Esophagus muscularis mucosa (tissue), 4 donors: ENCODE results near the gene ZSCAN10. TPM values are rescaled to one million over a fixed set of nuclear protein-coding genes. Genes with fewer than 3 reads are reported as not detected.
A peak's percentile ranks its signal among the peaks of the same experiment; 100 is the strongest.

Source experiments
- DNase-seq: peaks from one replicate; pipeline ENCODE4 v3.0.0-alpha.2; 2017; ENCODE audit errors: extremely low spot score
- H3K27ac ChIP-seq, 4 donors: fragments of 200-600 bp; sonication (generic); replicated peaks in 1 of 4; 1 replicate in 3 of 4; 2 replicates in 1 of 4; pipeline ENCODE4 v1.5.1; 2016 to 2019; ENCODE audit warnings: mild to moderate bottlenecking in 1 of 4
- H3K27me3 ChIP-seq, 4 donors: fragments of 200-600 bp; sonication (generic); one replicate each; pipeline versions ENCODE4 v1.5.1 to v1.6.0; 2016 to 2019
- H3K36me3 ChIP-seq, 4 donors: fragments of 200-600 bp; sonication (generic); one replicate each; pipeline ENCODE4 v1.5.1; 2016 to 2019
- H3K4me1 ChIP-seq, 4 donors: fragments of 200-600 bp; sonication (generic); one replicate each; pipeline ENCODE4 v1.5.1; 2016 to 2019
- H3K4me3 ChIP-seq, 4 donors: fragments of 200-600 bp; sonication (generic); 1 replicate in 2 of 4; 2 replicates in 2 of 4; pipeline ENCODE4 v1.5.1; 2016 to 2019; ENCODE audit warnings: mild to moderate bottlenecking in 4 of 4, moderate library complexity in 1 of 4
- H3K9me3 ChIP-seq, 4 donors: fragments of 200-600 bp; sonication (generic); 1 replicate in 3 of 4; 2 replicates in 1 of 4; pipeline ENCODE4 v1.5.1; 2016 to 2019
- EP300 ChIP-seq: sonication (generic); formaldehyde crosslinking; IDR thresholded peaks from one replicate; pipeline ENCODE4 v1.6.1; 2017; ENCODE audit warnings: antibody characterized with exemption
- POLR2A ChIP-seq: fragments of 450-650 bp; IDR thresholded peaks from one replicate; pipeline ENCODE4 v1.6.1; 2017; ENCODE audit warnings: antibody characterized with exemption, moderate library complexity, mild to moderate bottlenecking, low read depth
- POLR2AphosphoS5 ChIP-seq, 2 donors: sonication (generic); formaldehyde crosslinking; IDR thresholded peaks; one replicate each; pipeline ENCODE4 v1.6.1; 2017; ENCODE audit warnings: antibody characterized with exemption in 2 of 2
- WGBS: methylation state at CpG from one replicate; pipeline ENCODE4 v1.1.5; 2018; 5-methylcytosine and 5-hydroxymethylcytosine counted together
- intact Hi-C: fragments of 100-400 bp; cut with DNase I; formaldehyde crosslinking; loops from one replicate; pipeline ENCODE4 v1.15.1; 2023
- total RNA-seq, 4 donors: library from RNA; depleted of rRNA; stranded (reverse); fragments of >200 nt; gene quantifications; one replicate each; pipeline versions ENCODE4 v1.1.0 to v1.2.1, GENCODE V29; 2016
- TF ChIP-seq, protein P1 (sequence below), 3 experiments: fragments of 200-600 bp in 2 of 3; fragments of 450-650 bp in 1 of 3; sonication (generic) in 2 of 3; IDR thresholded peaks; one replicate each; pipeline ENCODE4 v1.5.1; 2017 to 2019; ENCODE audit warnings: antibody characterized with exemption in 3 of 3, mild to moderate bottlenecking in 2 of 3, moderate library complexity in 1 of 3

ZSCAN10 gene
- total RNA-seq, 4 donors from 2014 or later = not detected

DNA sequence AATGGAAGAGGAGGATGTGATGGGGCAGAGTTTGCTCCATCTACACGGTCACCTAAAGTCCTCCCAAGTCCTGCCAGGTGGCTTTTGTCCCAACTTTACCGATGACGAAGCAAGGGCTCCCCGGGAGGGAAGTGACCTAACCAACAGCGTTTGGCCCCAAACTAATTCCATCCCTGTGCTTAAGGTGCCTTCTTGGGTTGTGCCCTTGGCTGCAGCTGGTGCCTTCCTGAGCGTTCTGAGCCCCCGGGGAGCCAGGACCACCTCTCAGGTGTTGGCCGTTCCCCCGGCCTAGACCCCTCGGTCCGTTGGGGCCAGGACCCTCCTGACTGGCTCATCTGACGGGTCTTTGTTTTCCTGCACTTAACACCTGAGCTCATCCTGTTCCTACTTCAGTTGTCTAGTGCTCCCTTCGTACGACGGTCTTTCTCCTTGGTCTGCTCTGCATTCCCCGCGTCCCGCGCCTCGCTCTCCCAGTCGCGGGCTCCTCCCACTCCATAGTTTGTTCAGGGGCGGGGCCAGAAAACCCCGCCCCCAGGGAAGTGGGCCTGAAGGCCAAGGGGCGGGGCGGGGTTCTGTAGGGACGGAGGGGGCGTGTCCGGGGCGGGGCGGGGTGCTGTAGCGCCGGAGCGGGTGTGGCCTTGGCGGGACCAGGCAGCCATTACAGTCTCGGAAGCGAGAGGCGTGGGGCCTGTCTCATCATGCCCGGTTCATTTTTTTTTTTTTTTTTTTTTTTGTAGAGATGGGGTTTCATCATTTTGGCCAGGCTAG is 822 bp upstream of the ZSCAN10 start:
- peaks cover 0 to 67% (median 4%) of the 10 kb centered on the region in 4 donors for H3K27me3 ChIP-seq
- no peak overlapping the region for H3K27ac ChIP-seq
- peak overlapping the region; percentile 5 to 33 (median 22) for H3K4me3 ChIP-seq
- no peaks in the 10 kb centered on the region for H3K9me3 ChIP-seq
- no peaks in the 10 kb centered on the region for H3K36me3 ChIP-seq
- 5% methylated on average over 28 of the region's 39 CpGs for WGBS
- DNase-seq = peak; percentile 96
- intact Hi-C loops = no loop called here
- peaks cover 13 to 31% (median 23%) of the 10 kb centered on the region in 4 donors for H3K4me1 ChIP-seq
- TF ChIP-seq, protein P1, sequence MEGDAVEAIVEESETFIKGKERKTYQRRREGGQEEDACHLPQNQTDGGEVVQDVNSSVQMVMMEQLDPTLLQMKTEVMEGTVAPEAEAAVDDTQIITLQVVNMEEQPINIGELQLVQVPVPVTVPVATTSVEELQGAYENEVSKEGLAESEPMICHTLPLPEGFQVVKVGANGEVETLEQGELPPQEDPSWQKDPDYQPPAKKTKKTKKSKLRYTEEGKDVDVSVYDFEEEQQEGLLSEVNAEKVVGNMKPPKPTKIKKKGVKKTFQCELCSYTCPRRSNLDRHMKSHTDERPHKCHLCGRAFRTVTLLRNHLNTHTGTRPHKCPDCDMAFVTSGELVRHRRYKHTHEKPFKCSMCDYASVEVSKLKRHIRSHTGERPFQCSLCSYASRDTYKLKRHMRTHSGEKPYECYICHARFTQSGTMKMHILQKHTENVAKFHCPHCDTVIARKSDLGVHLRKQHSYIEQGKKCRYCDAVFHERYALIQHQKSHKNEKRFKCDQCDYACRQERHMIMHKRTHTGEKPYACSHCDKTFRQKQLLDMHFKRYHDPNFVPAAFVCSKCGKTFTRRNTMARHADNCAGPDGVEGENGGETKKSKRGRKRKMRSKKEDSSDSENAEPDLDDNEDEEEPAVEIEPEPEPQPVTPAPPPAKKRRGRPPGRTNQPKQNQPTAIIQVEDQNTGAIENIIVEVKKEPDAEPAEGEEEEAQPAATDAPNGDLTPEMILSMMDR (IDR thresholded peaks at IDR 0.05) = no peak
- TF ChIP-seq POLR2AphosphoS5 (IDR thresholded peaks at IDR 0.05) = no peak
- TF ChIP-seq EP300 = no peak
- no peak for TF ChIP-seq POLR2A

DNA sequence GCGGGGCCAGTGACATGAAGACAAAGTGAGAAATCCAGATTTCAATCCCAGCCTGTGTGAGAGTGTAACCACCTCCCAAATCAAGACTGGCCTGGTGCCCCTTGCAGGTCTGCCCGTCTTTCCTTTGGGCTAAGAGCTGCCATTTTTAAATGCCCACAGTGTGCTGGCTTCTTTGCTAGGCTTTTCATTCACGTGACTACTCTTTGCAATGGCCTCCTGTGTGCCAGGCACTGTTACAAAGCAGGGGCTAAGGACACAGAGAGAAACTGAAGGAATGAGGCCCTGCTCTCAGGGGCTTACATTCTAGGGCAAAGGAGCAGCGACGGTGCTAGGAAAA is 269 bp upstream of the ZSCAN10 start:
- intact Hi-C loops = no loop called here
- DNase-seq = no peak
- Histone ChIP-seq H3K27ac (no peak overlapping the region), H3K27me3 (peaks cover 0 to 69% (median 4%) of the 10 kb centered on the region in 4 donors), H3K4me3 (no peak overlapping the region), H3K4me1 (peaks cover 13 to 31% (median 23%) of the 10 kb centered on the region in 4 donors), H3K9me3 (no peaks in the 10 kb centered on the region), H3K36me3 (no peaks in the 10 kb centered on the region)
- TF ChIP-seq POLR2A (no peak), EP300 (no peak), POLR2AphosphoS5 (IDR thresholded peaks at IDR 0.05) (no peak)
- TF ChIP-seq, protein P1 (IDR thresholded peaks at IDR 0.05) = no peak
- 57% methylated on average over 5 of the region's 5 CpGs for WGBS

DNA sequence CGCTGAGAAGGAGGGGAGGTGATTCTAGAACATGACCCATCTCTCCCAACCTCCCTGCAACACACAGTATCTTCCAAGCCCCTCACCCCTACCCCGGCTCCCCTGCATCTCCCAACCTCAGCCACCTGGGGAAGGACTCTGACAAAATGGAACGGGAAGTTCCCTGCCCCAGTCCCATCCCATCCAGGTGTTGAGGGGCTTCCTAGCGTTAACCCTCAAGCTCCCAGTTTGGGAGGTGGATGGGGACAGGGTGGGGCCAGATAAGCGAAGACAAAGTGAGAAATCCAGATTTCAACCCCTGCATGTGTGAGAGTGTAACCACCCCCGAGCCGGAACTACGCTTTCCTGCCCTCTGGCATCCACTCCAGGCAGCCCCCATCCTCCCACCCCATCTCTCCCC is 1.8 kb downstream of the ZSCAN10 start:
- H3K9me3 ChIP-seq = no peaks in the 10 kb centered on the region
- no peak for DNase-seq
- peaks cover 13 to 29% (median 22%) of the 10 kb centered on the region in 4 donors for H3K4me1 ChIP-seq
- intact Hi-C loops = no loop called here
- TF ChIP-seq POLR2A (no peak), POLR2AphosphoS5 (IDR thresholded peaks at IDR 0.05) (no peak), EP300 (no peak)
- TF ChIP-seq, protein P1 (IDR thresholded peaks at IDR 0.05) = no peak
- no peak overlapping the region for H3K4me3 ChIP-seq
- WGBS = 61% methylated on average over 8 of the region's 8 CpGs
- H3K27ac ChIP-seq = no peak overlapping the region
- peaks cover 0 to 84% (median 7%) of the 10 kb centered on the region in 4 donors for H3K27me3 ChIP-seq
- no peaks in the 10 kb centered on the region for H3K36me3 ChIP-seq

DNA sequence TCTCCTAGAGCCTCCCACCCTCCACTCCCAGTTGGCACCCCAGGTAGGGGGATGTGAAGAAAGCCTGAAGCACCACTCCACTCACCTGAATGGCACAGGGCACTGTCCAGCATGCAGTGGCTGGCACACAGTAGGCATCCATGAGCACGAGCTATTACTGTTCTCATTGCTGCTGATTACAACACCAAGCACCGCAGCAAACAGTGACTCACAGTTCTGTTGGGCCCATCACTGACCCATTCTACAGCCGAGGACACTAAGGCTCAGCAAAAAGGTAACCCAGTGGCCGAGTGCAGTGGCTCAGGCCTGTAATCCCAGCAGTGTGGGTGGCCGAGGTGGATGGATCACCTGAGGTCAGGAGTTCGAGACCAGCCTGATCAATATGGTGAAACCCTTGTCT is 2.7 kb downstream of the ZSCAN10 start:
- Histone ChIP-seq H3K36me3 (no peaks in the 10 kb centered on the region), H3K27ac (no peak overlapping the region), H3K27me3 (peaks cover 0 to 84% (median 7%) of the 10 kb centered on the region in 4 donors), H3K9me3 (no peaks in the 10 kb centered on the region), H3K4me3 (no peak overlapping the region), H3K4me1 (peaks cover 13 to 20% (median 16%) of the 10 kb centered on the region in 4 donors)
- TF ChIP-seq EP300 (no peak), POLR2A (no peak), POLR2AphosphoS5 (IDR thresholded peaks at IDR 0.05) (no peak)
- TF ChIP-seq, protein P1 (IDR thresholded peaks at IDR 0.05) = no peak
- DNase-seq = no peak
- WGBS = 83% methylated on average over 6 of the region's 6 CpGs
- intact Hi-C loops = no loop called here

DNA sequence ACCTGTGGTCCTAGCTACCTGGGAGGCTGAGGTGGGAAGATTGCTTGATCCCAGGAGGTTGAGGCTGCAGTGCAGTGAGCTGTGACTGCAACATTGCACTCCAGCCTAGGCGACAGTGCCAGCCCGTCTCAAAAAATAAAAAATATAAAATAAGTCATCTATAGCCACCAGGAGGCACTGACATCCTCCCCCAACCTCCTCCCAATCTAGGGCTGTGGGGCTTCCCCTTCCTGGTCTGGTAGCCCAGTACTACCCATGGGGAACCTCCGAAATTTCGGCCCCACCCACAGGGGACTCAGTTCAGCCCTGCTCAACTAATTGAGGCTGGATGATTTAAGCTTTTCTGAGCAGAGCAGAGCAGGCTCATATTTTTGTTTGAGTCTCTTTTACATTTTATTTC is 3.2 kb downstream of the ZSCAN10 start:
- no peak overlapping the region for H3K4me3 ChIP-seq
- H3K27ac ChIP-seq = no peak overlapping the region
- peaks cover 0 to 84% (median 7%) of the 10 kb centered on the region in 4 donors for H3K27me3 ChIP-seq
- H3K9me3 ChIP-seq = no peaks in the 10 kb centered on the region
- peaks cover 10 to 15% (median 13%) of the 10 kb centered on the region in 4 donors for H3K4me1 ChIP-seq
- H3K36me3 ChIP-seq = no peaks in the 10 kb centered on the region
- no peak for DNase-seq
- intact Hi-C loops = no loop called here
- TF ChIP-seq POLR2A (no peak), EP300 (no peak), POLR2AphosphoS5 (IDR thresholded peaks at IDR 0.05) (no peak)
- TF ChIP-seq, protein P1 (IDR thresholded peaks at IDR 0.05) = peak in 1 of 3 experiments; percentile 17
- WGBS = 36% methylated on average over 4 of the region's 4 CpGs
